Measurements from ENCODE around the gene XPO6. TPM values are rescaled to one million over a fixed set of nuclear protein-coding genes. Genes with fewer than 3 reads are reported as not detected.
A peak's percentile ranks its signal among the peaks of the same experiment; 100 is the strongest.

XPO6 gene
- total RNA-seq, 1 donor from 2014 or later, result 72.7 TPM

DNA sequence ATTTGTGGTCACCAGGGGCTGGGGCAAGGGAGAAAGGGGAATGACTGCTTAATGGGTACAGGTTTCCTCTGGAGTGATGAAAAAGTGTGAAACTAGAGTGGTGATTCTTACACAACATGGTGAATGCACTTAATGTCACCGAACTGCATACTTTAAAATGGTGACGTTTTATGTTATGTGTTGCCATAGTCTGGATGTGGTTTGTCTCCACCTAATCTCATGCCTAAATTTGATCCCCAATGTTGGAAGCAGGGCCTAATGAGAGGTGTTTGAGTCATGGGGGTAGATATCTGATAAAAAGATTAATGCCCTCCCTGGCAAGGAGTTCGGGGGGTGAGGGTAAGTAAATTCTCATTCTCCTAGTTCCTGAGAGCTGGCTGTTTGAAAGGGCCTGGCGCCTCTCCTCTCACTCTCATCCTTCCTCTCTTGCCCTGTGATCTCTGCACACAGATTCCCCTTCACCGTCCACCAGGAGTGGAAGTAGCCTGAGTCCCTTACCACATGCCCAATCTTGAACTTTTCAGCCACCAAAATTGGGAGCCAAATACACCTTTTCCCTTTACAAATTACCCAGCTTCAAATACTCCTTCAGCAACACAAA, 15.3 kb downstream of the XPO6 start:
- TF ChIP-seq POLR2AphosphoS5 (IDR thresholded peaks at IDR 0.05; ENCODE audit: insufficient read depth in 1 of 2, low read depth in 1 of 2), result no peak
- TF ChIP-seq, protein P1, sequence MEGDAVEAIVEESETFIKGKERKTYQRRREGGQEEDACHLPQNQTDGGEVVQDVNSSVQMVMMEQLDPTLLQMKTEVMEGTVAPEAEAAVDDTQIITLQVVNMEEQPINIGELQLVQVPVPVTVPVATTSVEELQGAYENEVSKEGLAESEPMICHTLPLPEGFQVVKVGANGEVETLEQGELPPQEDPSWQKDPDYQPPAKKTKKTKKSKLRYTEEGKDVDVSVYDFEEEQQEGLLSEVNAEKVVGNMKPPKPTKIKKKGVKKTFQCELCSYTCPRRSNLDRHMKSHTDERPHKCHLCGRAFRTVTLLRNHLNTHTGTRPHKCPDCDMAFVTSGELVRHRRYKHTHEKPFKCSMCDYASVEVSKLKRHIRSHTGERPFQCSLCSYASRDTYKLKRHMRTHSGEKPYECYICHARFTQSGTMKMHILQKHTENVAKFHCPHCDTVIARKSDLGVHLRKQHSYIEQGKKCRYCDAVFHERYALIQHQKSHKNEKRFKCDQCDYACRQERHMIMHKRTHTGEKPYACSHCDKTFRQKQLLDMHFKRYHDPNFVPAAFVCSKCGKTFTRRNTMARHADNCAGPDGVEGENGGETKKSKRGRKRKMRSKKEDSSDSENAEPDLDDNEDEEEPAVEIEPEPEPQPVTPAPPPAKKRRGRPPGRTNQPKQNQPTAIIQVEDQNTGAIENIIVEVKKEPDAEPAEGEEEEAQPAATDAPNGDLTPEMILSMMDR (IDR thresholded peaks at IDR 0.05), result no peak
- no peak for TF ChIP-seq POLR2A (IDR thresholded peaks at IDR 0.05)
- intact Hi-C loops (cut with DNase I), result no loop called here
- Histone ChIP-seq H3K36me3 (peaks cover 0 to 8% of the 10 kb centered on the region in 2 donors), H3K27ac (no peak overlapping the region), H3K27me3 (no peaks in the 10 kb centered on the region), H3K4me1 (peaks cover 36% of the 10 kb centered on the region), H3K9me3 (no peaks in the 10 kb centered on the region), H3K4me3 (no peak overlapping the region)
- DNase-seq (ENCODE audit: extremely low spot score in 2 of 2), result no peak

DNA sequence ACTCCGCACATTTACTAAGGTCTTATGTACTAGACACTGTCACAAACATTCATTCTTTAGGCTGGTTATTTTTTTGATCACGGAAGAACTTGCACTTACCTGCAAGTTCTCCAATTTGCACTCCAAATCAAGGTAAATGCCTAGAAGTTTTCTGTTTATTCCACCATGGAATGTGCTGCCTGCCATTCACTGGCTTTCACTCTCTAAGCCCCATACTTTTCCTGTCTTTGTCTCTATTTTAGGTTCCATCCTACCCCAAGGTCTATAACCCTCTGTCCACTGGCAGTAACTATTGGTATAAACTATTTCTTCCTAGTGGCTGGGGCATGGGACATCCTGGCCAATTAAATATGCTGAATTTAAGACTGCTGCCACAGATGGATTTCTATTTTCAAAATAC, 15.9 kb downstream of the XPO6 start:
- Histone ChIP-seq H3K4me1 (peaks cover 36% of the 10 kb centered on the region), H3K9me3 (no peaks in the 10 kb centered on the region), H3K27me3 (no peaks in the 10 kb centered on the region), H3K36me3 (peaks cover 0 to 2% of the 10 kb centered on the region in 2 donors), H3K4me3 (no peak overlapping the region), H3K27ac (no peak overlapping the region)
- TF ChIP-seq POLR2AphosphoS5 (IDR thresholded peaks at IDR 0.05; ENCODE audit: insufficient read depth in 1 of 2, low read depth in 1 of 2), result no peak
- DNase-seq (ENCODE audit: extremely low spot score in 2 of 2), result no peak
- intact Hi-C loops (cut with DNase I), result no loop called here

DNA sequence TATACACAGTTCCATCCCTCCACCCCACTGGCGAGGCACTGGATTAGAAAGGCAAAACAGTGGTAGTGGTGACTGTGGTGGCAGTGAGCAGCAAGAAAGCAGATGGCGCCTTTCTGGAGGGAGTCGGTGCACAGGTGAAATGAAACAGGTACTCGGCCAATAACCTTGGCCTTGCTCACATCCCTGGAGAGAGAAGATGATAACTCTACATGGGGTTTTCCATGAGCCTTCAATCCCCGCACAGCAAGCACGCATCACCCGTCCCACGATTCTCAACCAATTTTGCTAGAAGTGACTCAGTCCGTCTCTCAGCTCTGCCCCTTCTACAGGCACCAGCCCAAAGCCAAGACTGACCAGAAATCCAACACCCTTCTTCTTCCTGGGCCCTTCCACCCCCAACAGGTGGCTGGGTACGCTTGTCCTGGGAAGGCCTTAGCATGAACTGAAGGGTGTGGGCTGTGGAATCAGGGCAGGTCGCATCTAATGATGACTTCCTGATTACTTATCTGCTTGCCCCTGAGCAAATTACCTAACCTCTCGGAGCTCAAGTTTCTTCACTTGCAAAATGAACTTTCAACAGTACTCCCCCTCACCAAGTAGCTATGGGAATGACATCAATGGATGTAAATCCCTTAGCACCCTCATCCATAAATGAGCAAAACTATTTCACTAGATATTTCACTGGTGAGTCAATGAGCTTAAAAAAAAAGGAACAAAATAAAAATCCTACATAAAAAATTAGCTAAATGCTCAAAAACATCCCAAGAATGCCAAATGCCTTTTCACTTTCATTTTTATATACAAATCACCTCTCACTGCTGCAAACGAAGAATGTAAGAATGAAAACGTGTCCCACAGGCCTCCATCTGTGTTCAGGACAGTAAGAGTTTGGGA, 18.0 kb downstream of the XPO6 start:
- intact Hi-C loops (cut with DNase I), result no loop called here
- Histone ChIP-seq H3K27ac (no peak overlapping the region), H3K4me3 (no peak overlapping the region), H3K9me3 (no peaks in the 10 kb centered on the region), H3K36me3 (no peaks in the 10 kb centered on the region), H3K4me1 (peaks cover 49% of the 10 kb centered on the region), H3K27me3 (no peaks in the 10 kb centered on the region)
- no peak for DNase-seq (ENCODE audit: extremely low spot score in 2 of 2)
- no peak for TF ChIP-seq POLR2AphosphoS5 (IDR thresholded peaks at IDR 0.05; ENCODE audit: insufficient read depth in 1 of 2, low read depth in 1 of 2)
- TF ChIP-seq, protein P1 (IDR thresholded peaks at IDR 0.05), result no peak
- TF ChIP-seq POLR2A (IDR thresholded peaks at IDR 0.05), result no peak

DNA sequence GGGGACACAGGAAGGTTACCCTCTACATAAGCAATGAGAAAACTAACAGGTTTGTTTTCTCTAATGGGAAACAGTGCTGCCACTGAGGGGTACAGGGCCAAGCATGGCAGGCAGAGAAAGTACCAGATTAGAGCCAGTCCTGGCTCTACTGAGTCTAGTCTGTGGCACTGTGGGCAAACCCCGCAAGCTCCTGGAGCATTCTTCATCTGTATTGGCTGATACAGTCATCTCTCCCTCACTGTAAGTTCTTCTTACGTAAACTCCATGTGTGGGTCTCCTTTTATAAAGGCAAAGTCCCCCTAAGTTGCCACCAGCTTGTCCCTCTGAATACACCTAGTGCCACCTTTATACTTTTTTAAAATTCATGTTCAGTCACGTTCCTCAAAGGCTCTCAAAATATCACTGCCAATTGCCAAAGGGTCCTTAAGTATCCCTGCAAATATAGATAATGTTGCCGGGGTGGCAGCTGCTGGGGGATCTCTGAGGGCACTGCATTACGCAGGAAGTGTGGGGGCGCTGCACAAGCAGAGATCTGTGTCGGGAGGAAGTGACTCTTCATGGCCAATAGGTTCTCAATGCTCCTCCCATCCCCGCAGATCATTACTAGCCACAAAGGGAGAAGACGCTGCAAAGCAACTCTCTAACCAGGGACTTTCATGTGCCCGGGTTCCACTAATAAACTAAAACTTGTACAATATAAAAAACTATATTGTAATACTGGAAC, 18.8 kb downstream of the XPO6 start:
- no peak for DNase-seq (ENCODE audit: extremely low spot score in 2 of 2)
- H3K27me3 ChIP-seq, result no peaks in the 10 kb centered on the region
- peaks cover 56% of the 10 kb centered on the region for H3K4me1 ChIP-seq
- TF ChIP-seq POLR2AphosphoS5 (IDR thresholded peaks at IDR 0.05; ENCODE audit: insufficient read depth in 1 of 2, low read depth in 1 of 2), result no peak
- TF ChIP-seq POLR2A (IDR thresholded peaks at IDR 0.05), result no peak
- TF ChIP-seq, protein P1 (IDR thresholded peaks at IDR 0.05), result no peak
- H3K9me3 ChIP-seq, result no peaks in the 10 kb centered on the region
- H3K4me3 ChIP-seq, result no peak overlapping the region
- intact Hi-C loops (cut with DNase I), result no loop called here
- H3K36me3 ChIP-seq, result no peaks in the 10 kb centered on the region
- H3K27ac ChIP-seq, result no peak overlapping the region

DNA sequence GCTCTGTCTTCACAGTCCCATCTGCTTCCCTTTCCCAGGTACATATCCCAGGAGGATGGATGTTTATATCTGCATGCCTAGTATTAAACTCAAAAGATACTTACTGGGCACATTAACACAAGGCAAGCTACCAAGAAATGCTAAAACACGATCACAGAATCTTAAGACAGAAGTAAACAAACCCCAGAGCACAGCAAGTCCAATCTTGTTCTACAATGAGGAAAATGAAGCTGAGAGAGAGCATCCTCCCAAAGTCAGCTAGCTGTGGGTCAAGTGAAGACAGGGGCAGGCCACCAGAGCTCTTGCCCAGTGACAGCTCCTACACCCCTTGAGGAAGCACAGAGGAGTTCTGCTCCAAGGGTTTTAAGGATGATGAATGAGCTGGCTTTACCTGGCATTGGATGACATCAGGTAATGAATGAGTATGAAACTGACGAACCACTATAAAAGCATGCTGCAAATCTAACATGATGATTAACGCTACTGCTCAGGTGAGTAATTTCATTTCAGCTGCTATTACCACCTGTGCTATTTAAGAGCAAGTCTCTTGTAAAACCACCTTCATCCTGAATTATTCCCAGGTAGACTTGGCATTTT, 20.3 kb downstream of the XPO6 start:
- no peaks in the 10 kb centered on the region for H3K36me3 ChIP-seq
- no peaks in the 10 kb centered on the region for H3K9me3 ChIP-seq
- peaks cover 71% of the 10 kb centered on the region for H3K4me1 ChIP-seq
- no peak overlapping the region for H3K4me3 ChIP-seq
- no peak for TF ChIP-seq POLR2A (IDR thresholded peaks at IDR 0.05)
- peak in 1 of 2 donors; percentile 34 for TF ChIP-seq POLR2AphosphoS5 (IDR thresholded peaks at IDR 0.05; ENCODE audit: insufficient read depth in 1 of 2, low read depth in 1 of 2)
- TF ChIP-seq, protein P1 (IDR thresholded peaks at IDR 0.05), result no peak
- H3K27me3 ChIP-seq, result no peaks in the 10 kb centered on the region
- H3K27ac ChIP-seq, result no peak overlapping the region
- no peak for DNase-seq (ENCODE audit: extremely low spot score in 2 of 2)
- intact Hi-C loops (cut with DNase I), result no loop called here
